ENCODE results near the gene COL15A1. TPM values are rescaled to one million over a fixed set of nuclear protein-coding genes. Genes with fewer than 3 reads are reported as not detected.

COL15A1 gene
- total and polyA plus RNA-seq, 2 of the 8 experiments (the other 6 are each of a cell fraction or from before 2014, with no cell fraction given) = 0.12 to 0.15 TPM

DNA sequence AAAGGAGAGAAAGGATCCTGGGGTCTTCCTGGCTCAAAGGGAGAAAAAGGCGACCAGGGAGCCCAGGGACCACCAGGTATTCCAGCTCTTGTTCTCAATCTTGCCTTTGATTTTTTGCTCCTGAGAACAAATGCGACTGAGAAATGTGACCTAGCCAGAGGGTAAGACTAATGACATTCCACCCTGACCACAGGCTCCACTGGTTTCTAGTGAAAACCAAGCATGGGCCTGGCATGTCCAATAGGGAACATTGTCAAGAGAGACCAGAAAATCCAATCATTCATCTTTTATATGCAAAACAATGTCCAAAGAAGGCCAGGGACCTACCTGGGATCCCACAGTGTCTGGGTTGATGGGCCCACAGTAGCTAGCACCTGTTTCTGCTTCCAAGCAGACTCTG is 110.9 kb downstream of the COL15A1 start:
- CTCF ChIA-PET (ENCODE audit: partially characterized antibody) = interaction anchor here (1.1 to 2.0 kb wide), 2 partner anchors 28 to 86 kb away, joined by 3 to 6 read pairs; no protein-coding TSS in a partner anchor
- H2BK12ac ChIP-seq (ENCODE audit: low read depth, low read length) = no peak overlapping the region
- H3K9me3 ChIP-seq (ENCODE audit: insufficient read depth in 2 of 2, low read depth in 1 of 2, low read length in 1 of 2) = no peaks in the 10 kb centered on the region
- no peaks in the 10 kb centered on the region for H3K4me1 ChIP-seq (replicated peaks in 1 of 4; ENCODE audit: control insufficient read depth in 3 of 4, insufficient read depth in 4 of 4, low read length in 3 of 4)
- H3K79me1 ChIP-seq (ENCODE audit: low read depth, low read length) = no peaks in the 10 kb centered on the region
- no peak overlapping the region for H3K27ac ChIP-seq (ENCODE audit: low read depth, low read length)
- no peak overlapping the region for H2AFZ ChIP-seq (ENCODE audit: low read length)
- no peak overlapping the region for H2BK5ac ChIP-seq (ENCODE audit: low read depth, low read length)
- no peak overlapping the region for H3K23ac ChIP-seq (ENCODE audit: insufficient read length)
- H3K4ac ChIP-seq (replicated peaks; ENCODE audit: insufficient read length, low read depth, low read length) = no peak overlapping the region
- H4K91ac ChIP-seq (replicated peaks; ENCODE audit: insufficient read length, low read length) = no peak overlapping the region
- H3K18ac ChIP-seq (ENCODE audit: extremely low read depth, low read length) = no peak overlapping the region
- no peak overlapping the region for H3K56ac ChIP-seq (replicated peaks; ENCODE audit: insufficient read length, low read depth, low read length)
- H2BK120ac ChIP-seq (replicated peaks; ENCODE audit: low read depth, low read length) = no peak overlapping the region
- no peaks in the 10 kb centered on the region for H3K36me3 ChIP-seq (ENCODE audit: control insufficient read depth in 2 of 4, insufficient read depth in 4 of 4, low read length in 3 of 4)
- H2BK15ac ChIP-seq (ENCODE audit: low read length) = no peak overlapping the region
- no peaks in the 10 kb centered on the region; a peak in 1 of 7 replicates for H3K27me3 ChIP-seq (replicated peaks in 1 of 4; ENCODE audit: control insufficient read depth in 3 of 4, extremely low read depth in 1 of 4, insufficient read depth in 3 of 4, low read length in 3 of 4)
- POLR2A ChIA-PET (ENCODE audit: partially characterized antibody) = interaction anchor here (0.7 kb wide), 1 partner anchor 12 kb away, joined by 3 read pairs; no protein-coding TSS in a partner anchor
- no peak overlapping the region for H3K9ac ChIP-seq (replicated peaks in 1 of 4; ENCODE audit: extremely low read depth in 1 of 4, low read depth in 3 of 4, low read length in 3 of 4)
- H4K20me1 ChIP-seq (replicated peaks in 1 of 2; ENCODE audit: control insufficient read depth in 1 of 2, insufficient read depth in 2 of 2, low read length in 2 of 2) = no peaks in the 10 kb centered on the region
- H4K8ac ChIP-seq (ENCODE audit: extremely low read depth, insufficient read depth, low read length) = no peak overlapping the region
- WGBS, 2 experiments (ENCODE audit: extremely low coverage in 1 of 2, insufficient coverage in 1 of 2, insufficient read length in 1 of 2, insufficient replicate concordance in 2 of 2, low coverage in 1 of 2, low lambda C conversion rate in 2 of 2, missing lambda C conversion rate in 1 of 2) = 90% methylated on average over 2 of the region's 2 CpGs; no CpG with 5 or more reads in 1 of the 2 experiments
- H3K4me3 ChIP-seq (ENCODE audit: extremely low read depth in 1 of 4, insufficient read depth in 2 of 4, low read depth in 3 of 4, low read length in 4 of 4) = no peak overlapping the region
- no peak overlapping the region for H2AK5ac ChIP-seq (ENCODE audit: low read depth, low read length)
- no peaks in the 10 kb centered on the region for H3K79me2 ChIP-seq (ENCODE audit: control insufficient read depth in 1 of 2, insufficient read depth in 2 of 2, low read length in 2 of 2)
- no peak overlapping the region for H4K5ac ChIP-seq (ENCODE audit: insufficient read length, low read depth, low read length)
- FAIRE-seq (no peak), DNase-seq (ENCODE audit: low read depth in 1 of 2, low spot score in 2 of 2) (no peak)
- no peaks in the 10 kb centered on the region for H3K23me2 ChIP-seq (ENCODE audit: low read depth, low read length)
- TF ChIP-seq POU5F1 (IDR thresholded peaks at IDR 0.05; ENCODE audit: low read depth, low read length) = no peak
- H3K14ac ChIP-seq (ENCODE audit: insufficient read length) = no peak overlapping the region
- no peak overlapping the region for H2BK20ac ChIP-seq (ENCODE audit: low read length)
- no peak overlapping the region for H3K4me2 ChIP-seq (ENCODE audit: insufficient read depth in 1 of 2, low read depth in 2 of 2, low read length in 2 of 2)

Measured in H1 (cell line).